AG04449 (cell line): ENCODE results near the gene SPINK4.

Source experiments
- CTCF ChIA-PET: fragments of 350-600 bp; formaldehyde crosslinking; extraction: SDS; loops from one replicate; lab custom pipeline; 2021; ENCODE audit warnings: antibody characterized with exemption; lab: Yijun Ruan, JAX
- POLR2A ChIA-PET: fragments of 400-600, 350-600 bp; formaldehyde crosslinking; extraction: SDS; loops from one replicate; lab custom pipeline; 2020; ENCODE audit warnings: antibody characterized with exemption, inconsistent platforms; lab: Yijun Ruan, JAX
- DNase-seq: peaks from one replicate; pipeline ENCODE4 v3.0.0-alpha.2; 2010; ENCODE audit warnings: low read depth, low spot score
- H3K4me3 ChIP-seq: 2 replicates; pipeline ENCODE4 v1.5.1; 2011; ENCODE audit warnings: low read depth, mild to moderate bottlenecking, control low read depth, low read length
- CTCF ChIP-seq: IDR thresholded peaks from one replicate; pipeline ENCODE4 v1.5.1; 2011; ENCODE audit warnings: mild to moderate bottlenecking, moderate library complexity, low read length, control low read depth, inconsistent platforms; ENCODE audit not compliant: insufficient read depth; ENCODE audit errors: missing control alignments

SPINK4 gene

GRCh38 chr9:33242609-33243134, 2.7 kb downstream of the SPINK4 start:
- TF ChIP-seq CTCF = no peak
- ChIA-PET POLR2A (interaction anchor here (1.3 kb wide), 1 partner anchor 166 kb away, joined by 5 read pairs; the partner anchor contains the start of gene SMU1), CTCF (interaction anchor here (0.9 to 1.8 kb wide), 2 partner anchors 16 to 20 kb away, joined by 3 to 6 read pairs; no protein-coding TSS in a partner anchor)
- DNase-seq = no peak
- H3K4me3 ChIP-seq = no peak overlapping the region

GRCh38 chr9:33244137-33244784, 4.3 kb downstream of the SPINK4 start:
- no peak for DNase-seq
- ChIA-PET CTCF (interaction anchor here (1.0 to 1.5 kb wide), 2 partner anchors 10 to 18 kb away, joined by 6 to 9 read pairs; no protein-coding TSS in a partner anchor), POLR2A (no interaction called here)
- no peak for TF ChIP-seq CTCF
- no peak overlapping the region for H3K4me3 ChIP-seq

GRCh38 chr9:33245341-33245740, 5.4 kb downstream of the SPINK4 start:
- TF ChIP-seq CTCF = no peak
- CTCF ChIA-PET = interaction anchor here (1.5 kb wide), 1 partner anchor 11 kb away, joined by 9 read pairs; no protein-coding TSS in a partner anchor
- no peak for DNase-seq
- H3K4me3 ChIP-seq = no peak overlapping the region
- POLR2A ChIA-PET = no interaction called here

GRCh38 chr9:33246269-33246860, 6.4 kb downstream of the SPINK4 start:
- DNase-seq = no peak
- CTCF ChIA-PET = no interaction called here
- TF ChIP-seq CTCF = no peak
- H3K4me3 ChIP-seq = no peak overlapping the region
- POLR2A ChIA-PET = no interaction called here

GRCh38 chr9:33248606-33249005, 8.6 kb downstream of the SPINK4 start:
- no peak for TF ChIP-seq CTCF
- POLR2A ChIA-PET = no interaction called here
- no peak overlapping the region for H3K4me3 ChIP-seq
- CTCF ChIA-PET = interaction anchor here (1.0 to 1.5 kb wide), 3 partner anchors 9 to 127 kb away, joined by 3 to 4 read pairs (median 3); no protein-coding TSS in a partner anchor
- no peak for DNase-seq

GRCh38 chr9:33249087-33249658, 9.2 kb downstream of the SPINK4 start:
- ChIA-PET POLR2A (no interaction called here), CTCF (interaction anchor here (1.0 to 1.5 kb wide), 2 partner anchors 8 to 126 kb away, joined by 3 to 4 read pairs; no protein-coding TSS in a partner anchor)
- H3K4me3 ChIP-seq = no peak overlapping the region

More at GRCh38 chr9:33249087-33249658, 9.2 kb downstream of the SPINK4 start:
- no peak for DNase-seq
- no peak for TF ChIP-seq CTCF
